Trophoblast cell (in vitro differentiated cells and primary cell): ENCODE data around the gene KRT75.
A peak's percentile ranks its signal among the peaks of the same experiment; 100 is the strongest.

Experiments
- DNase-seq, 2 donors: peaks; one replicate each; pipeline ENCODE4 v3.0.0-alpha.2; 2016
- H2AFZ ChIP-seq: 2 replicates; pipeline ENCODE4 v1.6.1; 2013; ENCODE audit warnings: low read length, moderate library complexity, mild to moderate bottlenecking; ENCODE audit not compliant: insufficient read depth, poor library complexity
- H2AK5ac ChIP-seq: 2 replicates; pipeline ENCODE4 v1.6.1; 2013; ENCODE audit warnings: mild to moderate bottlenecking, low read length
- H2BK120ac ChIP-seq: 2 replicates; pipeline ENCODE4 v1.6.1; 2013; ENCODE audit warnings: low read length, mild to moderate bottlenecking, moderate library complexity; ENCODE audit not compliant: insufficient read depth, poor library complexity
- H2BK12ac ChIP-seq: 2 replicates; pipeline ENCODE4 v1.6.1; 2013; ENCODE audit warnings: mild to moderate bottlenecking, low read length, moderate library complexity
- H2BK5ac ChIP-seq: 2 replicates; pipeline ENCODE4 v1.6.1; 2013; ENCODE audit warnings: low read length, low read depth, moderate library complexity, mild to moderate bottlenecking; ENCODE audit not compliant: poor library complexity
- H3K14ac ChIP-seq: 2 replicates; pipeline ENCODE4 v1.6.1; 2013; ENCODE audit warnings: mild to moderate bottlenecking, low read length
- H3K18ac ChIP-seq: 2 replicates; pipeline ENCODE4 v1.6.1; 2013; ENCODE audit warnings: mild to moderate bottlenecking, low read length
- H3K23ac ChIP-seq: 2 replicates; pipeline ENCODE4 v1.6.1; 2013; ENCODE audit warnings: low read length
- H3K27ac ChIP-seq: 2 replicates; pipeline ENCODE4 v1.5.1; 2013; ENCODE audit warnings: low read depth, mild to moderate bottlenecking, inconsistent platforms, low read length, moderate library complexity
- H3K27me3 ChIP-seq: 2 replicates; pipeline ENCODE4 v1.6.1; 2013; ENCODE audit warnings: inconsistent platforms, mild to moderate bottlenecking, low read length, moderate library complexity; ENCODE audit not compliant: insufficient read depth
- H3K36me3 ChIP-seq, 2 experiments: 1 replicate in 1 of 2; 2 replicates in 1 of 2; pipeline ENCODE4 v1.6.1; 2013; ENCODE audit warnings: low read length in 2 of 2, mild to moderate bottlenecking in 2 of 2, moderate library complexity in 1 of 2; ENCODE audit not compliant: insufficient read depth in 2 of 2, control insufficient read depth in 1 of 2
- H3K4ac ChIP-seq: 2 replicates; pipeline ENCODE4 v1.6.1; 2013; ENCODE audit warnings: low read depth, mild to moderate bottlenecking, low read length, moderate library complexity
- H3K4me1 ChIP-seq, 2 experiments: 1 replicate in 1 of 2; 2 replicates in 1 of 2; pipeline ENCODE4 v1.6.1; 2013; ENCODE audit warnings: low read length in 2 of 2, mild to moderate bottlenecking in 2 of 2, moderate library complexity in 1 of 2; ENCODE audit not compliant: insufficient read depth in 2 of 2, control insufficient read depth in 1 of 2
- H3K4me2 ChIP-seq: 2 replicates; pipeline ENCODE4 v1.6.1; 2013; ENCODE audit warnings: inconsistent platforms, mild to moderate bottlenecking, low read length, moderate library complexity
- H3K4me3 ChIP-seq: 2 replicates; pipeline ENCODE4 v1.5.1; 2013; ENCODE audit warnings: mild to moderate bottlenecking, low read depth, low read length, inconsistent platforms
- H3K79me1 ChIP-seq: one replicate; pipeline ENCODE4 v1.6.1; 2013; ENCODE audit warnings: low read length
- H3K79me2 ChIP-seq: 2 replicates; pipeline ENCODE4 v1.6.1; 2013; ENCODE audit warnings: low read length, mild to moderate bottlenecking; ENCODE audit not compliant: control insufficient read depth, insufficient read depth, poor library complexity
- H3K9ac ChIP-seq: 2 replicates; pipeline ENCODE4 v1.6.1; 2013; ENCODE audit warnings: mild to moderate bottlenecking, low read length
- H3K9me3 ChIP-seq: 2 replicates; pipeline ENCODE4 v1.6.1; 2013; ENCODE audit warnings: low read depth, mild to moderate bottlenecking, control low read depth, inconsistent platforms, low read length; ENCODE audit not compliant: insufficient read depth
- H4K12ac ChIP-seq: 2 replicates; pipeline ENCODE4 v1.6.1; 2013; ENCODE audit warnings: low read depth, mild to moderate bottlenecking, low read length, moderate library complexity
- H4K8ac ChIP-seq: 2 replicates; pipeline ENCODE4 v1.6.1; 2013; ENCODE audit warnings: low read depth, mild to moderate bottlenecking, low read length, moderate library complexity
- H4K91ac ChIP-seq: one replicate; pipeline ENCODE4 v1.6.1; 2013; ENCODE audit warnings: low read depth, mild to moderate bottlenecking, low read length, moderate library complexity
- whole genome bisulfite sequencing: extraction: QIAGEN DNeasy Blood & Tissue Kit; methylation state at CpG from one replicate; pipeline ENCODE4 v1.1.7; 2013; ENCODE audit warnings: missing lambda C conversion rate; ENCODE audit not compliant: insufficient read length, insufficient coverage; ENCODE audit errors: extremely low coverage; 5-methylcytosine and 5-hydroxymethylcytosine counted together

The KRT75 gene

DNA sequence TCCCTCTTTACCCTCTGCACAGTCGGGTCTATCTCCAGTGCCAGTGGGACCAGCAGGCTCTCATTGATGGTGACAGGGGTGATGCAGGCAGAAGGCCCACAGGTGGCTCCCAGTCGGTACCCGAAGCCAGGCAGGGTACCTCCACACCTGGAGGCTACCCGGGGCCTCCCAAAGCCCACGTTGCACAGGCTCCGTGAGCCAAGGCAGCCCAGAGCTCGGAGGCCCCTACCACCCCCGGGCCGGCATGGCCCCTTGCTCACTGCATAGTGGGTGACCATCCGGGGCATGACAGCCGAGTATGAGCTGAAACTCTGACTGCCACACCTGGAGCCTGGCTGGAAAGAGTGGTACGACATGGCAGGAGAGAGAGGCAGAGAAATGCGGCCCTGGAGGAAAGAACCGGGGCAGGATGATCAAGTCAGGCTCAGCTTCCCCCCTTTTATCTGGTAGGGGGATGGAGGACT is 28.2 kb downstream of the KRT75 start, which contains the start of gene KRT82:
KRT82 (minus strand) TSS at position 414 of the 464 bp plus-strand sequence; CDS start at position 356, 58 bp downstream.
- no peak within 1 kb of the TSS for H3K27ac ChIP-seq
- no peak within 1 kb of the TSS for H2BK120ac ChIP-seq
- H3K27me3 ChIP-seq = no peaks in the 10 kb centered on the region
- no peaks in the 10 kb centered on the region for H3K4me1 ChIP-seq
- no peaks in the 10 kb centered on the region for H3K36me3 ChIP-seq
- H3K4ac ChIP-seq = no peak within 1 kb of the TSS
- H2BK12ac ChIP-seq = no peak within 1 kb of the TSS
- H3K14ac ChIP-seq = no peak within 1 kb of the TSS
- H3K9me3 ChIP-seq = no peaks in the 10 kb centered on the region
- no peak within 1 kb of the TSS for H2AFZ ChIP-seq
- H3K9ac ChIP-seq = no peak within 1 kb of the TSS
- H4K12ac ChIP-seq = no peak within 1 kb of the TSS
- no peak within 1 kb of the TSS for H2BK5ac ChIP-seq
- peak within 1 kb of the TSS; percentile 25 for H3K4me3 ChIP-seq
- H4K8ac ChIP-seq = no peak within 1 kb of the TSS
- no peak within 1 kb of the TSS for H2AK5ac ChIP-seq
- H3K23ac ChIP-seq = no peak within 1 kb of the TSS
- H3K79me1 ChIP-seq = no peaks in the 10 kb centered on the region
- no peak within 1 kb of the TSS for H4K91ac ChIP-seq
- H3K18ac ChIP-seq = no peak within 1 kb of the TSS
- H3K79me2 ChIP-seq = no peaks in the 10 kb centered on the region
- no peak within 1 kb of the TSS for H3K4me2 ChIP-seq
- WGBS = no CpG with 5 or more reads among the region's 14 CpGs
- DNase-seq = no peak

DNA sequence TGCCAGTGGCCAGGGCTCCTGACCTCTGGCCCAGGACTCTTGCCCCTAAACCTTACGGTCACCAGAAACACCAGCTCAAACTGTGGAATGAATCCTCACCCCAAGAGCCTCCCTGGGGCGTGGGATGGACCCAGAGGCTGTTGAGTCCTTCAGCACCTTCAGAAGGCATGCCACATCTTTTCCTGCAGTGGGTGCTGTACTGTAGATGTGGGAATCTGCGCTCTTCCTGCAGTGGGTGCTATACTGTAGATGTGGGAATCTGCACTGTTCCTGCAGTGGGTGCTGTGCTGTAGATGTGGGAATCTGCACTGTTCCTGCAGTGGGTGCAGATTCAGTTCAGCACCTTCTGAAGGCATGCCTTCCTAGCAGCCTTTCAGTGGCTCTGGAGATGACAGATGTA is 29.2 kb downstream of the KRT75 start:
- no peak overlapping the region for H2BK12ac ChIP-seq
- H3K4me3 ChIP-seq = no peak overlapping the region
- H3K23ac ChIP-seq = no peak overlapping the region
- no peaks in the 10 kb centered on the region for H3K36me3 ChIP-seq
- H3K27ac ChIP-seq = no peak overlapping the region
- no peak overlapping the region for H3K4me2 ChIP-seq
- no peaks in the 10 kb centered on the region for H3K79me1 ChIP-seq
- DNase-seq = no peak
- H4K91ac ChIP-seq = no peak overlapping the region
- H3K9ac ChIP-seq = no peak overlapping the region
- no peak overlapping the region for H3K4ac ChIP-seq
- no peaks in the 10 kb centered on the region for H3K4me1 ChIP-seq
- no peak overlapping the region for H3K14ac ChIP-seq
- no peak overlapping the region for H2BK120ac ChIP-seq
- no peak overlapping the region for H3K18ac ChIP-seq
- H3K27me3 ChIP-seq = no peaks in the 10 kb centered on the region
- H2BK5ac ChIP-seq = no peak overlapping the region
- no peak overlapping the region for H2AK5ac ChIP-seq
- no peaks in the 10 kb centered on the region for H3K79me2 ChIP-seq
- no CpG with 5 or more reads among the region's 3 CpGs for WGBS
- H3K9me3 ChIP-seq = no peaks in the 10 kb centered on the region
- no peak overlapping the region for H4K12ac ChIP-seq
- H4K8ac ChIP-seq = no peak overlapping the region
- H2AFZ ChIP-seq = no peak overlapping the region

DNA sequence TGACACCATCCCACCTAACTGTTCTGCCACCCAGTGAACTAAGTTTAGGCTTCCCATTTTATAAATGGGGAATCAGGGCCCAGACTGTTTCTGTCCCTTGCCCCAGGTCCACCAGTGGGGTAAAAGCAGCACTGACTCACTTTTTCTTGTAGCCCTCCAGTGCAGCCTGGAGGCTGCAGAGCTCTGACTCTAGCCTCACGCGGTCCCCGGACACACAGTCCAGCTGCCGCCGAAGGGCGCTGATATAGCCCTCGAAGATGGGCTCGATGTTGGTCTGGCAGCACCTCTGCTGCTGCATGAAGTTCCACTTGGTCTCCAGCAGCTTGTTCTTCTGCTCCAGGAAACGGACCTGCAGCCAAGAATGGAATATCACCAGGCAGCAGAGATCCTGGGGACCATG is 30.6 kb downstream of the KRT75 start:
- H3K36me3 ChIP-seq = no peaks in the 10 kb centered on the region
- H3K27me3 ChIP-seq = no peaks in the 10 kb centered on the region
- no peak overlapping the region for H4K8ac ChIP-seq
- no peak overlapping the region for H2AK5ac ChIP-seq
- H4K12ac ChIP-seq = no peak overlapping the region
- no peak overlapping the region for H3K23ac ChIP-seq
- H3K9ac ChIP-seq = no peak overlapping the region
- H3K4ac ChIP-seq = no peak overlapping the region
- H2BK5ac ChIP-seq = no peak overlapping the region
- no peak overlapping the region for H2BK120ac ChIP-seq
- no peaks in the 10 kb centered on the region for H3K79me1 ChIP-seq
- H3K4me1 ChIP-seq = no peaks in the 10 kb centered on the region
- DNase-seq = no peak
- H4K91ac ChIP-seq = no peak overlapping the region
- no peak overlapping the region for H3K4me3 ChIP-seq
- no peak overlapping the region for H3K18ac ChIP-seq
- H2BK12ac ChIP-seq = no peak overlapping the region
- no peak overlapping the region for H3K27ac ChIP-seq
- H3K9me3 ChIP-seq = no peaks in the 10 kb centered on the region
- H3K79me2 ChIP-seq = no peaks in the 10 kb centered on the region
- no peak overlapping the region for H3K4me2 ChIP-seq
- no peak overlapping the region for H3K14ac ChIP-seq
- WGBS = no CpG with 5 or more reads among the region's 9 CpGs
- no peak overlapping the region for H2AFZ ChIP-seq

DNA sequence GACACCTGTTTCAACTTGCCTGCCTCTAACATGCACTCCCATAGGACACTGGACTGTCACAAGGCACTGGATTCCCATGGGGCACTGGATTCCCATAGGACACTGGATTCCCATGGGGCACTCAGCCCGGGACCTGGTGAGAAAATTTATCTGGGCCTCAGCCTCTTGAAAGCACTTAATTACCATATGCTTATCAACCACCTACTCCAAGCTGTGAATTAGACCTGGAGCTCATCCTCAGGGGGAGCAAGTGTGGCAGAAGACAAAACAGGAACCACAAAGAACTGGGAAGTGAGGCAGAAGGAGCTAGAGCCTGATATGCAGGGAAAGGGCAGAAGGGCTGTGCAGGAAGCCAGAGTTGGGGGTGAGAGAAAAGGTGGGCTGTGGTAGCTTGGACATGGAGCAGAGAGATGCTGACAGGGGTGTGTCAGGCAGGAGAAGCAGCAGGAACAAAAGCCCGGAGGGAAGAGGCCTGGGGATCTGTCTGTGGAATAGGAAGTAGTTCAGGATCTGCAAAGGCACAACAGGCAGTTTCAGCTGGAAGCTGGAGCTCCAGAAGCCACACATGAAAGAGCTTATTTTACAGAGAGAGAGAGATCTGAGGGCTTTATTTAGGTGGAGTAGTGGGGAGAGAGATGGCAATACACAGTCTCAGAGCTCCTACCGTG is 31.2 kb downstream of the KRT75 start:
- no peak overlapping the region for H4K8ac ChIP-seq
- no peaks in the 10 kb centered on the region for H3K9me3 ChIP-seq
- no peak overlapping the region for H3K23ac ChIP-seq
- H2AK5ac ChIP-seq = no peak overlapping the region
- H3K79me1 ChIP-seq = no peaks in the 10 kb centered on the region
- no peak overlapping the region for H2BK5ac ChIP-seq
- no peak overlapping the region for H3K4ac ChIP-seq
- H3K27me3 ChIP-seq = no peaks in the 10 kb centered on the region
- H3K36me3 ChIP-seq = no peaks in the 10 kb centered on the region
- H4K91ac ChIP-seq = no peak overlapping the region
- no peak overlapping the region for H2BK12ac ChIP-seq
- no CpG with 5 or more reads among the region's 3 CpGs for whole genome bisulfite sequencing
- no peak overlapping the region for H4K12ac ChIP-seq
- H3K4me1 ChIP-seq = no peaks in the 10 kb centered on the region
- no peak overlapping the region for H3K27ac ChIP-seq
- H2BK120ac ChIP-seq = no peak overlapping the region
- no peak overlapping the region for H3K4me3 ChIP-seq
- no peak overlapping the region for H3K4me2 ChIP-seq
- DNase-seq = no peak
- H3K9ac ChIP-seq = no peak overlapping the region
- H2AFZ ChIP-seq = no peak overlapping the region
- H3K79me2 ChIP-seq = no peaks in the 10 kb centered on the region
- H3K14ac ChIP-seq = no peak overlapping the region
- H3K18ac ChIP-seq = no peak overlapping the region
